ENCODE measurements around the gene SPG21.

DNA sequence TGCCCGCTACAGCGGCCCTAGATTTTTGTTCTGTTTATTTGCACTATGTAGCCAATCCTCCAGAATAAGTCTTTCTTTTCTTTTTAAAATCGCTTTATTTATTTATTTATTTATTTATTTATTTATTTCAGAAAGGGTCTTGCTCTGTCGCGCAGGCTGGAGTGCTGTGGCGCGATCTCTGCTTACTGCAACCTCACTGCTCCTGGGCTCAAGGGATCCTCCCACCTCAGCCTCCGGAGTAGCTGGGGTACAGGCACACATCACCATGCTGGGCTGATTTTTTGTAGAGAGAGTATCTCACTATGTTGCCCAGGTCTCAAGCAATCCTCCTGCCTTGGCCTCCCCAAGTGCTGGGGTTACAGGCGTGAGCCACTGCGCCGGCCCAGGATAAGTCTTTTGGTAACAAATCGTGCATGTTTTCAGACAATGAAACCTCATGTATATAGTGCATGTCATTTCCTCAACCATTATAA is 40.1 kb upstream of the SPG21 start:
- TF ChIP-seq, protein P1, sequence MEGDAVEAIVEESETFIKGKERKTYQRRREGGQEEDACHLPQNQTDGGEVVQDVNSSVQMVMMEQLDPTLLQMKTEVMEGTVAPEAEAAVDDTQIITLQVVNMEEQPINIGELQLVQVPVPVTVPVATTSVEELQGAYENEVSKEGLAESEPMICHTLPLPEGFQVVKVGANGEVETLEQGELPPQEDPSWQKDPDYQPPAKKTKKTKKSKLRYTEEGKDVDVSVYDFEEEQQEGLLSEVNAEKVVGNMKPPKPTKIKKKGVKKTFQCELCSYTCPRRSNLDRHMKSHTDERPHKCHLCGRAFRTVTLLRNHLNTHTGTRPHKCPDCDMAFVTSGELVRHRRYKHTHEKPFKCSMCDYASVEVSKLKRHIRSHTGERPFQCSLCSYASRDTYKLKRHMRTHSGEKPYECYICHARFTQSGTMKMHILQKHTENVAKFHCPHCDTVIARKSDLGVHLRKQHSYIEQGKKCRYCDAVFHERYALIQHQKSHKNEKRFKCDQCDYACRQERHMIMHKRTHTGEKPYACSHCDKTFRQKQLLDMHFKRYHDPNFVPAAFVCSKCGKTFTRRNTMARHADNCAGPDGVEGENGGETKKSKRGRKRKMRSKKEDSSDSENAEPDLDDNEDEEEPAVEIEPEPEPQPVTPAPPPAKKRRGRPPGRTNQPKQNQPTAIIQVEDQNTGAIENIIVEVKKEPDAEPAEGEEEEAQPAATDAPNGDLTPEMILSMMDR (IDR thresholded peaks at IDR 0.05): no peak
- TF ChIP-seq POLR2A (IDR thresholded peaks at IDR 0.05): no peak
